SK-N-SH (cell line): ENCODE data around the gene TFPI2. TPM values are rescaled to one million over a fixed set of nuclear protein-coding genes. Genes with fewer than 3 reads are reported as not detected.
A peak's percentile ranks its signal among the peaks of the same experiment; 100 is the strongest.
"Not testable (repeated sequence)": the region's sequence is repeated elsewhere in the genome, so short reads cannot be mapped to it uniquely, and the experiment has no call there.

ENCODE experiments used
- CTCF ChIA-PET: fragments of 300-600, 350-600 bp; formaldehyde crosslinking; extraction: SDS; loops from one replicate; lab custom pipeline; 2021; lab: Yijun Ruan, JAX
- POLR2A ChIA-PET: fragments of 350-600 bp; sonication (Branson Sonifier 250); formaldehyde crosslinking; extraction: SDS; loops from one replicate; lab custom pipeline; 2020; ENCODE audit warnings: antibody characterized with exemption, inconsistent platforms; lab: Yijun Ruan, JAX
- DNase-seq: peaks from one replicate; pipeline ENCODE4 v3.0.0; 2012
- H2AFZ ChIP-seq: fragments of 200-600 bp; sonication (generic); 2 replicates; pipeline ENCODE4 v1.8.1; 2016; ENCODE audit warnings: antibody characterized with exemption, mild to moderate bottlenecking, low read depth
- H3F3A ChIP-seq: fragments of 200-600 bp; sonication (generic); replicated peaks from 2 replicates; pipeline ENCODE3; 2016; ENCODE audit warnings: antibody characterized with exemption, mild to moderate bottlenecking; ENCODE audit not compliant: insufficient read depth
- H3K27ac ChIP-seq, 2 experiments: fragments of 200-500 bp in 1 of 2; fragments of 200-600 bp in 1 of 2; sonication (Bioruptor generic) in 1 of 2; sonication (generic), shearing (Covaris generic) in 1 of 2; 2 replicates each; pipeline versions ENCODE4 v1.5.1 to v1.6.1; 2014 to 2016; ENCODE audit warnings: low read depth in 2 of 2, inconsistent platforms in 1 of 2, low read length in 1 of 2, mild to moderate bottlenecking in 1 of 2, mixed read lengths in 1 of 2
- H3K27me3 ChIP-seq: fragments of 200-600 bp; sonication (generic), shearing (Covaris generic); 2 replicates; pipeline ENCODE4 v1.6.1; 2016; ENCODE audit warnings: mixed run types; ENCODE audit not compliant: insufficient read depth
- H3K36me3 ChIP-seq, 2 experiments: fragments of 200-500 bp in 1 of 2; fragments of 200-600 bp in 1 of 2; sonication (Bioruptor generic) in 1 of 2; sonication (generic) in 1 of 2; replicated peaks in 1 of 2; 2 replicates each; pipeline versions ENCODE3 to v1.5.1; 2014 to 2016; ENCODE audit warnings: low read length in 1 of 2, mild to moderate bottlenecking in 1 of 2; ENCODE audit not compliant: insufficient read depth in 2 of 2, control insufficient read depth in 1 of 2
- H3K4me1 ChIP-seq, 2 experiments: fragments of 200-500 bp in 1 of 2; fragments of 200-600 bp in 1 of 2; sonication (Bioruptor generic) in 1 of 2; sonication (generic), shearing (Covaris generic) in 1 of 2; 2 replicates each; pipeline versions ENCODE4 v1.5.1 to v1.6.1; 2014 to 2016; ENCODE audit warnings: low read depth in 1 of 2, low read length in 1 of 2, mixed run types in 1 of 2; ENCODE audit not compliant: insufficient read depth in 2 of 2, control insufficient read depth in 1 of 2
- H3K4me2 ChIP-seq: fragments of 200-600 bp; sonication (generic), shearing (Covaris generic); 2 replicates; pipeline ENCODE4 v1.6.1; 2017; ENCODE audit warnings: mixed run types
- H3K4me3 ChIP-seq, 2 experiments: fragments of 200-500 bp in 1 of 2; fragments of 200-600 bp in 1 of 2; sonication (Bioruptor generic) in 1 of 2; sonication (generic), shearing (Covaris generic) in 1 of 2; 2 replicates each; pipeline versions ENCODE4 v1.5.1 to v1.8.1; 2014 to 2016; ENCODE audit warnings: low read depth in 2 of 2, inconsistent platforms in 1 of 2, low read length in 1 of 2, mild to moderate bottlenecking in 1 of 2, mixed read lengths in 1 of 2, moderate library complexity in 1 of 2
- H3K79me2 ChIP-seq: fragments of 200-600 bp; sonication (generic); 2 replicates; pipeline ENCODE4 v1.8.1; 2017; ENCODE audit warnings: mild to moderate bottlenecking; ENCODE audit not compliant: insufficient read depth
- H3K9ac ChIP-seq: fragments of 200-600 bp; sonication (generic); 2 replicates; pipeline ENCODE4 v1.6.1; 2017; ENCODE audit warnings: mixed run types
- H3K9me2 ChIP-seq: fragments of 200-600 bp; sonication (generic); 2 replicates; pipeline ENCODE4 v1.6.1; 2017; ENCODE audit warnings: mixed run types
- H3K9me3 ChIP-seq: fragments of 200-600 bp; sonication (generic); 2 replicates; pipeline ENCODE4 v1.6.1; 2017; ENCODE audit warnings: mixed run types, mild to moderate bottlenecking, moderate library complexity
- H4K20me1 ChIP-seq: fragments of 200-600 bp; sonication (generic); 2 replicates; pipeline ENCODE4 v1.6.1; 2017; ENCODE audit warnings: mild to moderate bottlenecking, mixed run types; ENCODE audit not compliant: insufficient read depth
- CHD2 ChIP-seq: fragments of 150-350 bp; IDR thresholded peaks from 2 replicates; pipeline ENCODE4 v1.6.1; 2018; ENCODE audit warnings: low read length; ENCODE audit not compliant: partially characterized antibody
- ELF1 ChIP-seq: IDR thresholded peaks from 2 replicates; pipeline ENCODE4 v1.4.0; 2012
- EP300 ChIP-seq, 2 experiments: IDR thresholded peaks; 2 replicates each; pipeline versions ENCODE4 v1.4.0 to v1.6.1; 2012; ENCODE audit warnings: borderline replicate concordance in 1 of 2, low read depth in 1 of 2, low read length in 1 of 2
- EZH2phosphoT487 ChIP-seq: fragments of 200-600 bp; sonication (generic); IDR thresholded peaks from 2 replicates; pipeline ENCODE4 v1.6.1; 2017; ENCODE audit warnings: low read depth, mixed run types, mild to moderate bottlenecking, antibody characterized with exemption, moderate library complexity, borderline replicate concordance
- FOSL2 ChIP-seq: IDR thresholded peaks from 2 replicates; pipeline ENCODE4 v1.4.0; 2012; ENCODE audit warnings: low read depth, mild to moderate bottlenecking, moderate library complexity, borderline replicate concordance
- FOXM1 ChIP-seq: IDR thresholded peaks from 2 replicates; pipeline ENCODE4 v1.4.0; 2012; ENCODE audit warnings: low read depth, mild to moderate bottlenecking
- JUND ChIP-seq: IDR thresholded peaks from 2 replicates; pipeline ENCODE4 v1.4.0; 2012
- MAX ChIP-seq: IDR thresholded peaks from 2 replicates; pipeline ENCODE4 v1.4.0; 2012; ENCODE audit warnings: low read depth
- MEF2A ChIP-seq: IDR thresholded peaks from 2 replicates; pipeline ENCODE4 v1.4.0; 2012; ENCODE audit warnings: low read depth, borderline replicate concordance
- MXI1 ChIP-seq: IDR thresholded peaks from 2 replicates; pipeline ENCODE4 v1.6.1; 2012; ENCODE audit warnings: mild to moderate bottlenecking, low read depth, low read length, improper control_type of control experiment
- NRF1 ChIP-seq: IDR thresholded peaks from 2 replicates; pipeline ENCODE4 v1.6.1; 2012; ENCODE audit warnings: low read depth, mild to moderate bottlenecking, low read length
- POLR2AphosphoS5 ChIP-seq: IDR thresholded peaks from 2 replicates; pipeline ENCODE4 v1.6.1; 2012; ENCODE audit warnings: low read depth, low read length
- RAD21 ChIP-seq: IDR thresholded peaks from 2 replicates; pipeline ENCODE4 v1.6.1; 2012; ENCODE audit warnings: mild to moderate bottlenecking, low read length
- RXRA ChIP-seq: IDR thresholded peaks from 2 replicates; pipeline ENCODE4 v1.4.0; 2012; ENCODE audit warnings: low read depth, mild to moderate bottlenecking, borderline replicate concordance
- SMC3 ChIP-seq: IDR thresholded peaks from 2 replicates; pipeline ENCODE4 v1.6.1; 2012; ENCODE audit warnings: low read depth, low read length, improper control_type of control experiment
- TAF1 ChIP-seq: IDR thresholded peaks from 2 replicates; pipeline ENCODE4 v1.6.1; 2012; ENCODE audit warnings: low read depth, mild to moderate bottlenecking, low read length, moderate library complexity, borderline replicate concordance
- TCF12 ChIP-seq: IDR thresholded peaks from 2 replicates; pipeline ENCODE4 v1.4.0; 2012
- YY1 ChIP-seq: IDR thresholded peaks from 2 replicates; pipeline ENCODE4 v1.4.0; 2012; ENCODE audit warnings: low read depth, mild to moderate bottlenecking
- WGBS: methylation state at CpG from one replicate; pipeline ENCODE4 v1.1.6; 2017; ENCODE audit warnings: low lambda C conversion rate; 5-methylcytosine and 5-hydroxymethylcytosine counted together
- polyA plus RNA-seq, 3 experiments: library from polyadenylated mRNA; depleted of rRNA; stranded (reverse); fragments of >200 nt; gene quantifications; 2 replicates each; pipeline ENCODE4 v1.2.3, GENCODE V29; 2012
- TF ChIP-seq, protein P1 (sequence below): fragments of 200-600 bp; sonication (generic); IDR thresholded peaks from 2 replicates; pipeline ENCODE4 v1.6.1; 2017; ENCODE audit warnings: antibody characterized with exemption, mild to moderate bottlenecking, moderate library complexity
- TF ChIP-seq, protein P2 (sequence below): IDR thresholded peaks from 2 replicates; pipeline ENCODE4 v1.4.0; 2012; ENCODE audit warnings: low read depth, borderline replicate concordance

TFPI2 gene
- polyA plus RNA-seq, 1 of the 3 experiments (the other 2 are of a cell fraction), result 17.7 TPM

DNA sequence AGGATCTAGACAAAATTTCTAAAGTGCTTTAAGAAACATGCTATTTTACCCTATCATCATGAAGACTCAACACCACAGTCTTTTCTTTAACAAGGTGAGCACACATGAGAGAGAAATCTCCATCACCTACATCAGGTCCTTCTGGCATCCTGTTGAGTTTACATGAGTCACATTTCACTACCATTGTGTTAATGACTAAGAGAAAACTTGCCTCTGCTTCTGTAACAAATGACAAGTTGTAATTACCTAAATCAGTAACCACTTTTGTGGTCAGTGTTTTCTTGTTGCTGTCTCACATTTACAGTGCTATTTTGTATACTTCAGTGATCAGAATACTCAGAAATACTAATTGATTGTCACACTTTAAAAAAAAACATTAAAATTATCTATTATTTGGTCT is 25.3 kb upstream of the TFPI2 start:
- not testable (repeated sequence) for H3K4me2 ChIP-seq, H3K9ac ChIP-seq
- H3K4me1 ChIP-seq, result peaks cover 9 to 11% of the 10 kb centered on the region in 2 experiments; a peak in 3 of 4 replicates

GRCh38 chr7:93915206-93915842 is 24.8 kb upstream of the TFPI2 start:
- POLR2A ChIA-PET, result not testable (repeated sequence)

More for the DNA sequence above, 25.3 kb upstream of the TFPI2 start:
- H3K9me2 ChIP-seq, DNase-seq, POLR2A ChIA-PET, H3K79me2 ChIP-seq, H4K20me1 ChIP-seq, H3K9me3 ChIP-seq, H3K4me3 ChIP-seq, H3K27me3 ChIP-seq, H3K36me3 ChIP-seq, H3K27ac ChIP-seq, H2AFZ ChIP-seq: not testable (repeated sequence)
- CTCF ChIA-PET, result interaction anchor here (0.6 kb wide), 1 partner anchor 613 kb away, joined by 3 read pairs; no protein-coding TSS in a partner anchor
- H3F3A ChIP-seq, result peaks cover 13% of the 10 kb centered on the region

GRCh38 chr7:93914581-93915066 is 24.1 kb upstream of the TFPI2 start:
- POLR2A ChIA-PET, result no interaction called here
- Histone ChIP-seq H3K27me3 (no peaks in the 10 kb centered on the region), H3K9me3 (no peaks in the 10 kb centered on the region), H3F3A (peaks cover 18% of the 10 kb centered on the region), H3K27ac (no peak overlapping the region; a peak in 1 of 4 replicates), H3K36me3 (no peaks in the 10 kb centered on the region), H3K4me3 (peak overlapping the region in 1 of 2 experiments; percentile 9; a peak in 1 of 4 replicates), H2AFZ (no peak overlapping the region; the same call in 1 of the 2 replicates), H3K9ac (no peak overlapping the region), H3K4me2 (peak overlapping the region; percentile 31; the same call in 1 of the 2 replicates), H3K4me1 (peaks cover 4 to 5% of the 10 kb centered on the region in 2 experiments; a peak in 3 of 4 replicates), H3K9me2 (no peaks in the 10 kb centered on the region), H3K79me2 (no peaks in the 10 kb centered on the region), H4K20me1 (no peaks in the 10 kb centered on the region)
- DNase-seq, result no peak
- 22% methylated on average over 7 of the region's 7 CpGs for WGBS
- CTCF ChIA-PET, result interaction anchor here (0.9 to 1.3 kb wide), 2 partner anchors 9 to 12 kb away, joined by 4 to 6 read pairs; no protein-coding TSS in a partner anchor
- peak in 1 of 2 experiments; percentile 65; a peak in 1 of 4 replicates for TF ChIP-seq EP300 (IDR thresholded peaks at IDR 0.05; ENCODE audit: borderline replicate concordance in 1 of 2, low read depth in 1 of 2, low read length in 1 of 2)
- TF ChIP-seq YY1, result no peak
- no peak for TF ChIP-seq POLR2AphosphoS5
- peak; percentile 44; the same call in 1 of the 2 replicates for TF ChIP-seq MEF2A
- TF ChIP-seq JUND, result peak; percentile 72
- TF ChIP-seq CHD2, result no peak
- TF ChIP-seq ELF1, result 0 out of 2 replicates have a peak, but pooled peaks have one; percentile 30
- TF ChIP-seq MXI1, result no peak
- TF ChIP-seq, protein P1, sequence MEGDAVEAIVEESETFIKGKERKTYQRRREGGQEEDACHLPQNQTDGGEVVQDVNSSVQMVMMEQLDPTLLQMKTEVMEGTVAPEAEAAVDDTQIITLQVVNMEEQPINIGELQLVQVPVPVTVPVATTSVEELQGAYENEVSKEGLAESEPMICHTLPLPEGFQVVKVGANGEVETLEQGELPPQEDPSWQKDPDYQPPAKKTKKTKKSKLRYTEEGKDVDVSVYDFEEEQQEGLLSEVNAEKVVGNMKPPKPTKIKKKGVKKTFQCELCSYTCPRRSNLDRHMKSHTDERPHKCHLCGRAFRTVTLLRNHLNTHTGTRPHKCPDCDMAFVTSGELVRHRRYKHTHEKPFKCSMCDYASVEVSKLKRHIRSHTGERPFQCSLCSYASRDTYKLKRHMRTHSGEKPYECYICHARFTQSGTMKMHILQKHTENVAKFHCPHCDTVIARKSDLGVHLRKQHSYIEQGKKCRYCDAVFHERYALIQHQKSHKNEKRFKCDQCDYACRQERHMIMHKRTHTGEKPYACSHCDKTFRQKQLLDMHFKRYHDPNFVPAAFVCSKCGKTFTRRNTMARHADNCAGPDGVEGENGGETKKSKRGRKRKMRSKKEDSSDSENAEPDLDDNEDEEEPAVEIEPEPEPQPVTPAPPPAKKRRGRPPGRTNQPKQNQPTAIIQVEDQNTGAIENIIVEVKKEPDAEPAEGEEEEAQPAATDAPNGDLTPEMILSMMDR, result no peak
- no peak for TF ChIP-seq NRF1
- TF ChIP-seq EZH2phosphoT487, result no peak
- TF ChIP-seq MAX, result no peak
- no peak for TF ChIP-seq SMC3
- TF ChIP-seq RAD21, result no peak
- TF ChIP-seq FOXM1, result no peak
- TF ChIP-seq TAF1, result no peak
- TF ChIP-seq RXRA, result no peak
- TF ChIP-seq, protein P2, sequence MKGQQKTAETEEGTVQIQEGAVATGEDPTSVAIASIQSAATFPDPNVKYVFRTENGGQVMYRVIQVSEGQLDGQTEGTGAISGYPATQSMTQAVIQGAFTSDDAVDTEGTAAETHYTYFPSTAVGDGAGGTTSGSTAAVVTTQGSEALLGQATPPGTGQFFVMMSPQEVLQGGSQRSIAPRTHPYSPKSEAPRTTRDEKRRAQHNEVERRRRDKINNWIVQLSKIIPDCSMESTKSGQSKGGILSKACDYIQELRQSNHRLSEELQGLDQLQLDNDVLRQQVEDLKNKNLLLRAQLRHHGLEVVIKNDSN, result no peak
- TF ChIP-seq TCF12, result peak; percentile 69
- peak; percentile 67 for TF ChIP-seq FOSL2

More at GRCh38 chr7:93915206-93915842, 24.8 kb upstream of the TFPI2 start:
- not testable (repeated sequence) for H3K36me3 ChIP-seq, H3K9me2 ChIP-seq, H3K9me3 ChIP-seq, H2AFZ ChIP-seq, H3K4me3 ChIP-seq, H3K4me1 ChIP-seq, H4K20me1 ChIP-seq, H3K9ac ChIP-seq, DNase-seq, H3K4me2 ChIP-seq, H3K27me3 ChIP-seq, H3K27ac ChIP-seq, H3K79me2 ChIP-seq
- CTCF ChIA-PET, result interaction anchor here (0.6 to 1.3 kb wide), 3 partner anchors 8 to 612 kb away, joined by 3 to 6 read pairs (median 4); no protein-coding TSS in a partner anchor
- 97% methylated on average over 3 of the region's 3 CpGs for whole genome bisulfite sequencing
- H3F3A ChIP-seq, result peaks cover 18% of the 10 kb centered on the region
